K562 (cell line): Measurements from ENCODE around the gene ELMO1. TPM values are rescaled to one million over a fixed set of nuclear protein-coding genes. Genes with fewer than 3 reads are reported as not detected.

Source experiments
- BHLHE40 ChIP-seq: IDR thresholded peaks from 2 replicates; pipeline ENCODE4 v1.6.1; 2011; ENCODE audit warnings: low read length, improper control_type of control experiment
- BRD9 ChIP-seq: fragments of 450-650 bp; IDR thresholded peaks from 2 replicates; pipeline ENCODE4 v1.6.1; 2018; ENCODE audit warnings: low read depth; ENCODE audit not compliant: partially characterized antibody
- CBX2 ChIP-seq: fragments of 200-600 bp; sonication (generic); IDR thresholded peaks from one replicate; pipeline ENCODE4 v1.6.1; 2012; ENCODE audit warnings: mild to moderate bottlenecking, low read length, inconsistent platforms; ENCODE audit not compliant: insufficient read depth, poor library complexity, severe bottlenecking
- ELF4 ChIP-seq: fragments of 450-650 bp; formaldehyde crosslinking; IDR thresholded peaks from 2 replicates; pipeline ENCODE4 v1.4.0; 2022; ENCODE audit warnings: missing genetic modification characterization
- EWSR1 ChIP-seq: fragments of 450-650 bp; IDR thresholded peaks from 2 replicates; pipeline ENCODE4 v1.6.1; 2018; ENCODE audit warnings: borderline replicate concordance, mild to moderate bottlenecking, low read depth, moderate library complexity; ENCODE audit not compliant: partially characterized antibody
- HDAC2 ChIP-seq: fragments of 450-650 bp; IDR thresholded peaks from 2 replicates; pipeline ENCODE4 v1.6.1; 2016; ENCODE audit warnings: mild to moderate bottlenecking
- MAFF ChIP-seq: IDR thresholded peaks from 2 replicates; pipeline ENCODE4 v1.6.1; 2012; ENCODE audit warnings: low read length, improper control_type of control experiment
- MAFG ChIP-seq: fragments of 450-650 bp; conservative IDR thresholded peaks from 2 replicates; pipeline ENCODE4 v1.6.1; 2016; ENCODE audit warnings: missing genetic modification characterization, missing compliant biosample characterization
- MEIS2 ChIP-seq: fragments of 450-650 bp; IDR thresholded peaks from 2 replicates; pipeline ENCODE4 v1.6.1; 2014; ENCODE audit warnings: mild to moderate bottlenecking; ENCODE audit not compliant: partially characterized antibody
- MIER1 ChIP-seq: fragments of 450-650 bp; IDR thresholded peaks from 2 replicates; pipeline ENCODE4 v1.6.1; 2016; ENCODE audit warnings: antibody characterized with exemption, mild to moderate bottlenecking, low read depth
- NFATC3 ChIP-seq: fragments of 450-650 bp; IDR thresholded peaks from 2 replicates; pipeline ENCODE4 v1.6.1; 2017; ENCODE audit warnings: mild to moderate bottlenecking
- POLR2AphosphoS2 ChIP-seq: IDR thresholded peaks from 2 replicates; pipeline ENCODE4 v1.6.1; 2012; ENCODE audit warnings: low read length, improper control_type of control experiment
- RBM17 ChIP-seq: fragments of 200-400 bp; formaldehyde crosslinking; IDR thresholded peaks from 2 replicates; pipeline ENCODE4 v1.6.1; 2017; ENCODE audit warnings: low read depth, mild to moderate bottlenecking, low read length, borderline replicate concordance
- RFX1 ChIP-seq: fragments of 450-650 bp; IDR thresholded peaks from 2 replicates; pipeline ENCODE4 v1.6.1; 2016; ENCODE audit warnings: mild to moderate bottlenecking, moderate library complexity
- SIX5 ChIP-seq, 2 experiments: IDR thresholded peaks; 2 replicates each; pipeline ENCODE4 v1.6.1; 2011; ENCODE audit warnings: low read length in 2 of 2, borderline replicate concordance in 1 of 2, low read depth in 1 of 2, mild to moderate bottlenecking in 1 of 2, moderate library complexity in 1 of 2; ENCODE audit not compliant: insufficient read depth in 1 of 2
- SOX6 ChIP-seq: fragments of 450-650 bp; IDR thresholded peaks from 2 replicates; pipeline ENCODE4 v1.6.1; 2014; ENCODE audit warnings: mild to moderate bottlenecking
- TOE1 ChIP-seq, 2 experiments: fragments of 450-650 bp in 1 of 2; sonication (generic) in 1 of 2; formaldehyde crosslinking in 1 of 2; IDR thresholded peaks; 2 replicates each; pipeline versions ENCODE4 v1.7.1 to v1.8.0; 2016 to 2022; ENCODE audit warnings: borderline replicate concordance in 2 of 2, mild to moderate bottlenecking in 2 of 2, antibody characterized with exemption in 1 of 2, inconsistent platforms in 1 of 2, low read depth in 1 of 2, missing genetic modification reagents in 1 of 2, moderate library complexity in 1 of 2
- ZNF143 ChIP-seq: sonication (generic); formaldehyde crosslinking; IDR thresholded peaks from 2 replicates; pipeline ENCODE4 v1.9.0; 2022; ENCODE audit warnings: mild to moderate bottlenecking, missing genetic modification reagents
- ZNF184 ChIP-seq: sonication (generic); formaldehyde crosslinking; IDR thresholded peaks from 2 replicates; pipeline ENCODE4 v1.5.0; 2020; ENCODE audit warnings: missing genetic modification reagents
- ZNF41 ChIP-seq: fragments of 250-450 bp; sonication (Bioruptor Pico); conservative IDR thresholded peaks from 2 replicates; pipeline ENCODE4 v1.4.0; 2020; ENCODE audit warnings: mild to moderate bottlenecking
- ZNF507 ChIP-seq: conservative IDR thresholded peaks from 2 replicates; pipeline ENCODE4 v1.6.1; 2017; ENCODE audit warnings: missing genetic modification characterization, missing compliant biosample characterization
- ZNF77 ChIP-seq: fragments of 250-450 bp; sonication (Bioruptor Pico); IDR thresholded peaks from 2 replicates; pipeline ENCODE4 v1.5.0; 2020
- polyA plus RNA-seq, 8 experiments: library from polyadenylated mRNA; depleted of rRNA in 4 of 8; stranded (reverse) in 5 of 8; unstranded in 3 of 8; fragments of >200 nt; fragmentation: Nextera tagmentation in 2 of 8; fragmentation: Illumina TruSeq in 1 of 8; extraction: Ambion mirVana in 2 of 8; extraction: Trizol in 1 of 8; gene quantifications; 2 replicates each; pipeline versions ENCODE4 v1.2.1 to v1.2.3, GENCODE V29; 2011 to 2014; ENCODE audit warnings: inconsistent platforms in 1 of 8, missing spikeins in 1 of 8
- total RNA-seq, 7 experiments: library from RNA; depleted of rRNA in 6 of 7; stranded (reverse); fragments of >200 nt in 6 of 7; fragmentation: Illumina TruSeq in 2 of 7; extraction: Trizol in 2 of 7; gene quantifications; 2 replicates each; pipeline versions ENCODE4 v1.2.1 to v1.2.3, GENCODE V29; 2011 to 2021; ENCODE audit warnings: low replicate concordance in 1 of 7
- TF ChIP-seq, protein P1 (sequence below): fragments of 250-450 bp; sonication (Bioruptor Pico); IDR thresholded peaks from 2 replicates; pipeline ENCODE4 v1.5.0; 2021; ENCODE audit warnings: mild to moderate bottlenecking, moderate library complexity

The ELMO1 gene
- total and polyA plus RNA-seq, 9 of the 15 experiments (the other 6 are each of a cell fraction or from before 2014, with no cell fraction given): 0.36 to 7.2 (median 3.6) TPM

DNA sequence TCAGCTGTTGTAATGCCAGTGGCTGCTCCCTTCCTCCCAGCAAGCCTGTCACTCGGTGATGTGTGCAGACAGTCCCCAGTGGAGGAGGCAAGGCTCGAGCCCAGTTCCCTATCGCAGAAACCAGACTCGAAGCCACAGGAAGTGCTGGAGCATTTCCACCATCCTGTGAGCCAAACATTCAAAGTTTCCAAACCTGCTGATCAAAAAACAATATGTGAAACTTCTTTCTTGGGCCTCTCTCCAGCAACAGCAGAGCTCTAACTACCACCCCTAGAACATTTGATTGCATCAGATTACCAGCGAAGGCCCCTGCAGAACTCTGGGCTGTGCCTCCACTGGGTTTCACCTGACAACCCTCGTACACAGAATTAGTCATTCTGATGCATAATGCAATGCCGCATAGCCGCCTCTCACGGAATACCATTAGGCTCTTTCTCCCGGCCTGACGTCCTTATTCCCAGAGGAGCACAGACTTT is 94.0 kb downstream of the ELMO1 start (continued):
- TF ChIP-seq SOX6: peak; percentile 60
- TF ChIP-seq ZNF184: no peak
- no peak for TF ChIP-seq ZNF77 (CRISPR knock-in tag)
- no peak for TF ChIP-seq SIX5 (IDR thresholded peaks at IDR 0.05; ENCODE audit: borderline replicate concordance in 1 of 2, insufficient read depth in 1 of 2, low read depth in 1 of 2, low read length in 2 of 2)
- peak; percentile 57 for TF ChIP-seq MEIS2
- no peak for TF ChIP-seq ZNF143 (CRISPR knock-in tag)
- TF ChIP-seq ZNF507 (tag): no peak
- no peak for TF ChIP-seq MAFF
- no peak for TF ChIP-seq POLR2AphosphoS2
- TF ChIP-seq RBM17: no peak
- TF ChIP-seq CBX2: no peak
- no peak for TF ChIP-seq BRD9
- TF ChIP-seq EWSR1: no peak
- no peak; the same call in 1 of the 2 replicates for TF ChIP-seq RFX1
- no peak for TF ChIP-seq ZNF41 (CRISPR knock-in tag)
- TF ChIP-seq HDAC2: peak; percentile 59
- no peak for TF ChIP-seq MIER1
- TF ChIP-seq NFATC3: no peak
- no peak for TF ChIP-seq ELF4 (CRISPR knock-in tag)
- no peak; the same call in 1 of the 2 replicates for TF ChIP-seq TOE1 (IDR thresholded peaks at IDR 0.05; ENCODE audit: borderline replicate concordance)
- no peak for TF ChIP-seq TOE1 (CRISPR knock-in tag; IDR thresholded peaks at IDR 0.05; ENCODE audit: borderline replicate concordance, low read depth)
- 0 out of 2 replicates have a peak, but pooled peaks have one; percentile 26 for TF ChIP-seq BHLHE40
- no peak for TF ChIP-seq MAFG (tag)
- TF ChIP-seq, protein P1, sequence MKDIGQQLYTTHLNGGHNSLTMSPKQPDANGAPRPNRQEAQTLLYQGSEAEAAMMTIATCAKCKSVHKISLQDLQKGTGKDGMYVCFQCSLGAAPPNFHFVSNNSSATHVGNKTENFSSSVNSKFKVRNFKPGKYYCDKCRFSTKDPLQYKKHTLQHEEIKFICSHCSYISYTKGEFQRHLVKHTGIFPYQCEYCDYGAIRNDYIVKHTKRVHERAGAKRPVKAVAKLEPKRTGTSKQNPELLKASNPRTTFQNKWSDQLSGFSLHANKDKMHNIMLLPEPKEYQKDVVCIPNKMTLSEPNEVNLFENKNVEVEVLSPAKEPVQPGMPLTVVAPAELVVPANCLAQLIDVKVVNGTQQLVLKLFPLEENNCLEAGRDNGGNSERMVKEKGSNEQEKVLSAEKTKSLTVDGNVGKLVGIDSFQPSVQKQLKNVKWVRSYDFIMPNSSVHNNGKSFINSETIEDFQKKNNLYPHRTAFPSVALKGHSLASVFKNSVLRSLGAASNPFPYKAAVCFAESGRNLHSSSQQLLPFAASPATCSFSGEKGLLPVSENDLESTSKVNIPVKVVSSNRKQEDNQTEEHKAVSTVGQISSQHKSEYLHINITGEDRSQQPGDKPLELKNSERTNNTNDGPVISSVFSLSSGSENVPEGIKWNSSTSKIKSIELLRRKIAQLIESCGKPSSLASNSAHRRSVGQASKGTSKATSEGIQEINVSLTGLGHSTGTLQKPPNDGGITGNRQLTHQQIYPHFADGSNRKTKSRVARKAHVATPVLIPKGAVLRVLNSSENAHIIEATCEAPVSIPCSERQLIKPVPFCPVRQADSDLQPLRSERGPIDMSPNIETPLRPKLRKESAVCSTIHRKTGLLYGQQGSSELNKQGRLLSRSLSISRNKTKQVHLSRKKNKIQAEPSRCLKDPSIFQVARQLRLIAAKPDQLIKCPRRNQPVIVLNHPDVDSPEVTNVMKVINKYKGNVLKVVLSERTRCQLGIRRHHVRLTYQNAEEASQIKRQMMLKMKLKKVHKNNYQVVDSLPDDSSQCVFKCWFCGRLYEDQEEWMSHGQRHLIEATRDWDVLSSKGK: no peak
